H9 (cell line): Measurements from ENCODE around the gene COL3A1. TPM values are rescaled to one million over a fixed set of nuclear protein-coding genes. Genes with fewer than 3 reads are reported as not detected.

Experiments used
- DNase-seq: peaks from one replicate; pipeline ENCODE4 v3.0.0-alpha.2; 2017
- H2AFZ ChIP-seq: one replicate; pipeline ENCODE4 v1.6.1; 2013; ENCODE audit warnings: mild to moderate bottlenecking, low read length, control low read depth, moderate library complexity
- H2AK5ac ChIP-seq: 2 replicates; pipeline ENCODE4 v1.6.1; 2013; ENCODE audit warnings: low read length, control low read depth, mixed read lengths; ENCODE audit not compliant: insufficient read length
- H2BK120ac ChIP-seq: one replicate; pipeline ENCODE4 v1.6.1; 2013; ENCODE audit warnings: low read depth, mild to moderate bottlenecking, low read length, control low read depth, inconsistent platforms; ENCODE audit not compliant: poor library complexity, severe bottlenecking
- H2BK12ac ChIP-seq: 2 replicates; pipeline ENCODE4 v1.6.1; 2013; ENCODE audit warnings: low read length, control low read depth, mixed read lengths, low read depth; ENCODE audit not compliant: insufficient read length
- H2BK15ac ChIP-seq: 2 replicates; pipeline ENCODE4 v1.6.1; 2013; ENCODE audit warnings: low read depth, low read length, control low read depth
- H2BK20ac ChIP-seq: one replicate; pipeline ENCODE4 v1.6.1; 2013; ENCODE audit warnings: low read depth, mild to moderate bottlenecking, low read length, control low read depth, inconsistent platforms; ENCODE audit not compliant: poor library complexity, severe bottlenecking
- H2BK5ac ChIP-seq: 2 replicates; pipeline ENCODE4 v1.6.1; 2013; ENCODE audit warnings: low read length, control low read depth, mixed read lengths; ENCODE audit not compliant: insufficient read length
- H3K14ac ChIP-seq: 2 replicates; pipeline ENCODE4 v1.6.1; 2013; ENCODE audit warnings: low read length, control low read depth; ENCODE audit not compliant: insufficient read depth
- H3K18ac ChIP-seq: 2 replicates; pipeline ENCODE4 v1.6.1; 2013; ENCODE audit warnings: low read depth, mild to moderate bottlenecking, mixed read lengths, low read length, control low read depth; ENCODE audit not compliant: insufficient read length
- H3K23ac ChIP-seq: 2 replicates; pipeline ENCODE4 v1.6.1; 2013; ENCODE audit warnings: low read length, control low read depth, mixed read lengths, low read depth; ENCODE audit not compliant: insufficient read length
- H3K23me2 ChIP-seq: 2 replicates; pipeline ENCODE4 v1.6.1; 2013; ENCODE audit warnings: low read depth, mild to moderate bottlenecking, mixed read lengths, low read length, control low read depth; ENCODE audit not compliant: insufficient read length, poor library complexity, severe bottlenecking
- H3K27ac ChIP-seq: 2 replicates; pipeline ENCODE4 v1.5.1; 2013; ENCODE audit warnings: low read length, control low read depth, mixed read lengths, low read depth; ENCODE audit not compliant: insufficient read length
- H3K27me3 ChIP-seq: 2 replicates; pipeline ENCODE4 v1.6.1; 2013; ENCODE audit warnings: low read length, control low read depth, inconsistent platforms; ENCODE audit not compliant: insufficient read depth
- H3K4ac ChIP-seq: 2 replicates; pipeline ENCODE4 v1.6.1; 2013; ENCODE audit warnings: low read depth, mild to moderate bottlenecking, control low read depth, inconsistent platforms, low read length, moderate library complexity
- H3K4me1 ChIP-seq: 2 replicates; pipeline ENCODE4 v1.6.1; 2013; ENCODE audit warnings: low read length, control low read depth, inconsistent platforms; ENCODE audit not compliant: insufficient read depth
- H3K4me2 ChIP-seq: 2 replicates; pipeline ENCODE4 v1.6.1; 2013; ENCODE audit warnings: low read length, control low read depth, mixed read lengths; ENCODE audit not compliant: insufficient read length, insufficient read depth
- H3K56ac ChIP-seq: 2 replicates; pipeline ENCODE4 v1.6.1; 2013; ENCODE audit warnings: low read depth, mild to moderate bottlenecking, mixed read lengths, low read length, control low read depth; ENCODE audit not compliant: insufficient read length
- H3K79me1 ChIP-seq: 2 replicates; pipeline ENCODE4 v1.6.1; 2013; ENCODE audit warnings: low read depth, mild to moderate bottlenecking, moderate library complexity, low read length, control low read depth, inconsistent platforms; ENCODE audit not compliant: insufficient read depth, poor library complexity, severe bottlenecking
- H3K79me2 ChIP-seq: 2 replicates; pipeline ENCODE4 v1.6.1; 2013; ENCODE audit warnings: low read length, control low read depth, inconsistent platforms; ENCODE audit not compliant: insufficient read depth
- H3K9ac ChIP-seq: 2 replicates; pipeline ENCODE4 v1.6.1; 2013; ENCODE audit warnings: low read length, control low read depth, mixed read lengths; ENCODE audit not compliant: insufficient read length; ENCODE audit errors: extremely low read depth
- H3K9me3 ChIP-seq: one replicate; pipeline ENCODE4 v1.6.1; 2013; ENCODE audit warnings: low read depth, low read length, inconsistent platforms; ENCODE audit not compliant: control insufficient read depth
- H3T11ph ChIP-seq: one replicate; pipeline ENCODE4 v1.6.1; 2013; ENCODE audit warnings: mild to moderate bottlenecking, low read length, control low read depth, inconsistent platforms
- H4K20me1 ChIP-seq: one replicate; pipeline ENCODE4 v1.6.1; 2013; ENCODE audit not compliant: control insufficient read depth, insufficient read length, insufficient read depth
- H4K5ac ChIP-seq: 2 replicates; pipeline ENCODE4 v1.6.1; 2013; ENCODE audit warnings: low read depth, mild to moderate bottlenecking, mixed read lengths, low read length, control low read depth; ENCODE audit not compliant: insufficient read length
- H4K8ac ChIP-seq: replicated peaks from 2 replicates; pipeline ENCODE4 v1.6.1; 2013; ENCODE audit warnings: low read length, control low read depth, mixed read lengths, low read depth; ENCODE audit not compliant: insufficient read length
- H4K91ac ChIP-seq: 2 replicates; pipeline ENCODE4 v1.6.1; 2013; ENCODE audit warnings: low read depth, mild to moderate bottlenecking, moderate library complexity, mixed read lengths, low read length, control low read depth; ENCODE audit not compliant: insufficient read length
- H3K27ac Mint-ChIP-seq, 3 experiments: 2 replicates in 2 of 3; 3 replicates in 1 of 3; pipeline ENCODE4 v1.8.0; 2020 to 2021; ENCODE audit warnings: mixed read lengths in 3 of 3, mild to moderate bottlenecking in 1 of 3, moderate library complexity in 1 of 3
- H3K27me3 Mint-ChIP-seq: 2 replicates; pipeline ENCODE4 v1.8.0; 2021; ENCODE audit warnings: low read depth, mild to moderate bottlenecking, moderate library complexity, mixed read lengths
- H3K36me3 Mint-ChIP-seq, 3 experiments: 2 replicates in 2 of 3; 3 replicates in 1 of 3; pipeline ENCODE4 v1.8.0; 2020 to 2021; ENCODE audit warnings: low read depth in 3 of 3, mixed read lengths in 3 of 3; ENCODE audit not compliant: insufficient read depth in 1 of 3
- H3K4me1 Mint-ChIP-seq, 2 experiments: 2 replicates each; pipeline ENCODE4 v1.8.0; 2020; ENCODE audit warnings: mixed read lengths in 2 of 2
- H3K4me3 Mint-ChIP-seq, 2 experiments: 2 replicates in 1 of 2; 3 replicates in 1 of 2; pipeline ENCODE4 v1.8.0; 2020 to 2021; ENCODE audit warnings: mild to moderate bottlenecking in 2 of 2, mixed read lengths in 2 of 2, moderate library complexity in 1 of 2
- H3K9me3 Mint-ChIP-seq, 2 experiments: 2 replicates in 1 of 2; 3 replicates in 1 of 2; pipeline ENCODE4 v1.8.0; 2020; ENCODE audit warnings: mild to moderate bottlenecking in 2 of 2, mixed read lengths in 2 of 2, moderate library complexity in 1 of 2
- CTCF ChIP-seq: fragments of 200-600 bp; sonication (generic); conservative IDR thresholded peaks from 3 replicates; pipeline ENCODE4 v1.8.0; 2021; ENCODE audit warnings: antibody characterized with exemption, mild to moderate bottlenecking
- WGBS: extraction: QIAGEN DNeasy Blood & Tissue Kit; methylation state at CpG from one replicate; pipeline ENCODE4 v1.1.7; 2013; ENCODE audit warnings: missing lambda C conversion rate, low lambda C conversion rate, mixed read lengths; ENCODE audit not compliant: insufficient read length; ENCODE audit errors: extremely low coverage; 5-methylcytosine and 5-hydroxymethylcytosine counted together
- total RNA-seq: library from RNA; stranded (reverse); gene quantifications from 2 replicates; pipeline ENCODE4 v1.2.1, GENCODE V29; 2021

COL3A1 gene
- total RNA-seq, 1 experiment from 2014 or later, result not detected

GRCh38 chr2:189046320-189046719 lies 72.1 kb downstream of the COL3A1 start:
- no peak for DNase-seq
- Histone ChIP-seq H3K23me2 (no peaks in the 10 kb centered on the region), H3K27ac (no peak overlapping the region), H2BK5ac (no peak overlapping the region), H3K79me2 (no peaks in the 10 kb centered on the region), H4K20me1 (no peaks in the 10 kb centered on the region), H3K9ac (no peak overlapping the region), H3K56ac (no peak overlapping the region), H2AK5ac (no peak overlapping the region), H2AFZ (no peak overlapping the region), H2BK120ac (no peak overlapping the region), H3K79me1 (no peaks in the 10 kb centered on the region), H3K4me1 (no peaks in the 10 kb centered on the region), H2BK12ac (no peak overlapping the region), H3K14ac (no peak overlapping the region), H2BK20ac (no peak overlapping the region), H3K27me3 (no peaks in the 10 kb centered on the region), H3K23ac (no peak overlapping the region), H4K8ac (no peak overlapping the region), H3K4ac (no peak overlapping the region), H4K91ac (no peak overlapping the region), H3K4me2 (no peak overlapping the region), H3T11ph (no peak overlapping the region), H3K18ac (no peak overlapping the region), H2BK15ac (no peak overlapping the region), H4K5ac (no peak overlapping the region), H3K9me3 (no peaks in the 10 kb centered on the region)
- TF ChIP-seq CTCF, result no peak
- no peaks in the 10 kb centered on the region for H3K9me3 Mint-ChIP-seq
- no peaks in the 10 kb centered on the region for H3K36me3 Mint-ChIP-seq
- H3K27ac Mint-ChIP-seq, result no peak overlapping the region; a peak in 1 of 7 replicates
- WGBS, result no CpG with 5 or more reads among the region's 2 CpGs
- H3K4me1 Mint-ChIP-seq, result no peaks in the 10 kb centered on the region; a peak in 1 of 4 replicates
- H3K27me3 Mint-ChIP-seq, result no peaks in the 10 kb centered on the region
- no peak overlapping the region for H3K4me3 Mint-ChIP-seq
